GM21576 (cell line): ENCODE measurements around the gene CEP70.

ENCODE experiments used
- ATAC-seq: cut with Tn5 transposase; IDR thresholded peaks from one replicate; pipeline ENCODE4 v1.9.1; 2021; ENCODE audit warnings: mild to moderate bottlenecking, moderate library complexity; ENCODE audit not compliant: unreplicated experiment

CEP70 gene

DNA sequence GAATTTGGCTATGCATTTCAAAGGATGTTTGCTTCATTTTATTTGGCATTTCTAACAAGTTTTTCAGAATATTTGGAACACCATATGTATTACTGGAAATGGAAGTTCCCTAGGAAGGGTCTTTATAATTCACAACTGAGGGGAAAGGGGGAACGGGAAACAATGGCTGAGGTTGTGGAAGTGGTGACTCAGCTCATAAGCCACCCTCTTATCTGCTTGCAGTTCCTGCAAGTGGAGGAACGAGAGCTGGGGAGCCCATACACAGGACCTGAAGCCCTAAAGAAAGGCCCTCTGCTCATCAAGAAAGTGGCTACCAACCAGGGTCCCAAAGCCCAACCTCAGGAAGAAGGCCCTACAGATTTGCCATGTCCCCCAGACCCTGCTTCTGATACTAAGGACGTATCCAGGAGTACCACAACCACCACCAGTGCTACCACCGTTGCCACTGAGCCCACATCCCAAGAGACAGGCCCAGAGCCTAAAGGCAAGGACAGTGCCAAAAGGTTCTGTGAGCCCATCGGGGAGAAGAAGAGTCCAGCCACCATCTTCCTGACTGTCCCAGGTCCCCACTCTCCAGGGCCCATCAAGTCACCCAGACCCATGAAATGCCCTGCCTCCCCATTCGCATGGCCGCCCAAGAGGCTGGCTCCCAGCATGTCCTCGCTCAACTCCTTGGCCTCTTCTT is 121.8 kb downstream of the CEP70 start:
- no peak for ATAC-seq

DNA sequence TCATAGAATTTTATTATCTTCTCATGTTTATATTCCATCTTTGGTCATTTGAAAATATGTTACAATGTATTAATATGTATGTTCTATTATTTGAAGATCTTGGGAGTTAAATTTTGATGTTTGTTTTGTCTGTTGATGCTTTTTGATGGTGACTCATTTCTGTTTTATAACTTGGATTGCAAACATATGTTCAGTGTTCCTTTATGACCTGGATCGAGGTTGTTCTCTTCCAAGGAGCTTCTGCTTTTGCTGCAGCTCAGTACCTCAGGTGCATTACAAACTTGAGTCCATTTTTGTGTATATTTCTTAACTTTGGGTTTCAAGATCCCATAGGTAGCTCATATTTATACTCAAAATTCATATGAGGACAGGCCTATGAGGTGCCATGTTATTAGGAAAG is 122.6 kb downstream of the CEP70 start:
- no peak for ATAC-seq

DNA sequence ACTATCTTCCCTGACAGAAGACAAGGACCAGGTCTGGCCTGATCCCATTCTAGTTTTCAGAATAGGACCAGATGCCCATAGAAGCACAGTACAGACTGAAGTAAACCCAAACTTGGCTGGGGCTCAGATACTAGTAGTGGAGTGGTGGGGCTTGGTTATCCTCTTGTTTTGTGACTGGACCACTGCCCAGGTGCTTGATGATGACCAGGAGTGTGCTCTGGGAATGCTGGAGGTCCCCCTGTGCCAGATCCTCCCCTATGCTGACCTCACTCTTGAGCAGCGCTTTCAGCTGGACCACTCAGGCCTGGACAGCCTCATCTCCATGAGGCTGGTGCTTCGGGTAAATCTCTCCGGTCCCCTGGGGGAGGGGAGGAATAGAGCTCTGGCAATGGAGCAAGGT is 123.4 kb downstream of the CEP70 start:
- ATAC-seq: no peak

DNA sequence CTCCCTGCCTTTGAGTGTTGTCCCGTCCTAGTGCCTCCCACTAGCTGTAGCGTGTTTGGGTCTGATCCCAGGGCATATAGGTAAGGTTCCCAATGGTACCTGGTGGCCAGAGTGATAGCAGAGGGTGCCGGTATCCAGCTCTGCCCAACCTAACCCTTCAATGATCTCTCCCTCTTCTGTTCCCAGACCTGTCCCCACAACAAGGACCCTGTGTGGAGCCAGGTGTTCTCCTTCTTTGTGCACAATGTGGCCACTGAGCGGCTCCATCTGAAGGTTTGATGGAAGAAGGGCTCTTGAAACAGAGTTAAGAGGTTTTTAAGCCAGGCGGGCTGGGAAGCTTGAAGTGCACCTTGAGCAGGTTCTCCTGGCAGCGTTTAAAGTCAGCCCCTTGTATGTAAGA is 124.2 kb downstream of the CEP70 start:
- ATAC-seq: no peak

DNA sequence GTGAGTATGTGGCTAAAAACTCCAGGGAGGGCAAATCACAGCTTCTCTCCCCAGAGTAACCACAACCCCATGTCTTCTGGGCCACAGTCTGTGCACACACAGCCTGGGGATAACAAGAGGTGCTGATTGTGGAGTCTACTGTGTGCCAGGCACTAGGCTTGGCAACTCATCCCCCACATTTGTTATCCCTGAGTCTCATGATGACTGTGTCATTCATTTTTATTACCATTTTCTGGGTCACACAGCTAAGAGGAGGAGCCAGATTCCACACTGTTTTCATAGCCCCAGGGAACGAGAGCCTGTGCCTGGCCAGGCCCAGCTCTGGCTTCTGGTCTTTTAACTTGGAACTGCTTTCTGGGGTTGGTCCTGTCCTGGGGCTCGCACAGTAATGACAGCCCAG is 125.2 kb downstream of the CEP70 start:
- ATAC-seq: no peak

DNA sequence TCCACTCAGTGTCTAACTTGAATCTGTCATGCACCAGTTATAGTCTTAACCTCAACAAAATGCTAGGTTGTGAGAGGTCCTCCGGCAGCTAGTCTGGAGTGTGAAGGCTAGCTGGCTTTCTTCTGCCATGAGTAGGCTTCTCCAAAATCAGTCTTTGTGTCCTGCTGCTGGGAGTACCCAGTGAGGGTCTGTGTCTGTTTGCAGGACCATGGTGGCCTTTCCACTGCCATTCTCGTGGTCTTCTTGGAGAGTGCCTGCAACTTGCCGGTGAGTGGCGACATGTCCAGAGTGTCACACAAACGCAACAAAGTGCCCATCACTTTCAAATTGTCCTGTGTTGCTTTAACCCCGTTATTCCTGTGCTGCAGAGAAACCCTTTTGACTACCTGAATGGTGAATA is 125.6 kb downstream of the CEP70 start:
- ATAC-seq: no peak

DNA sequence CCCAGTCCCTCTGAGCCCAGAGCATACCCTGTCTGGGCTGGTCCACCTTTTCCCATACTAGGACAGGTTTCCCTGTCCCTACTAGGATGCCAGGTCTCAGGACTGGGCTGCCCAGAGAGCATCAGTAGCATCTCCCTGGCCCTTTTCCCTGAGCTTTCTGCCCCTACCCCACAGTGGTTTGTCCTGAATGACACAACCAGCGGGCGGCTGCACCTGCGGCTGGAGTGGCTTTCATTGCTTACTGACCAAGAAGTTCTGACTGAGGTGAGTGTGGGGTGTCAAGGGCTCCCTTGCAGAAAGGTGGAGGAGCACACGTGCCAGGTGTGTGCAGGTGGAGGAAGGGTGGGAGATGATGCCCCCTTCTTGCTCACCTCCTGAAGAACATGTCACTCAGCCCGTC is 126.1 kb downstream of the CEP70 start:
- no peak for ATAC-seq

DNA sequence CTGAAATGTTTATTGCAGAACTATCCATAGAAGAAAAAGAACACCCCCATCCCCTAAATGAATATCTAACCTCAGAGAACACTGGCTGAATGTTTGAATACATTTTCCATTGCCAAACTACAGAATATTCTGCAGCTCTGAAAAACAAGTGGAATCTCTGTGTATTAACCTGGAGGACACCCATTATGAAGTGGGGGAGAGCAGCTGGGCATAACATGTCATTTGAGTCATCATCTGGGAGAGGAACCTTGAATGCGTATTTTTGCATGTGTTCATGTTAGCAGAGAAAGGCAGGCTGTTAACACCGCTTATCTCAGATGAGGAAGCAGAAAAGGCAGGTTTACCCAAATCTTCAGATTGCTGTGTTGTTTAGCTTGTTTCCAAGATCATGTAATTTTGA is 128.1 kb downstream of the CEP70 start:
- ATAC-seq: no peak

DNA sequence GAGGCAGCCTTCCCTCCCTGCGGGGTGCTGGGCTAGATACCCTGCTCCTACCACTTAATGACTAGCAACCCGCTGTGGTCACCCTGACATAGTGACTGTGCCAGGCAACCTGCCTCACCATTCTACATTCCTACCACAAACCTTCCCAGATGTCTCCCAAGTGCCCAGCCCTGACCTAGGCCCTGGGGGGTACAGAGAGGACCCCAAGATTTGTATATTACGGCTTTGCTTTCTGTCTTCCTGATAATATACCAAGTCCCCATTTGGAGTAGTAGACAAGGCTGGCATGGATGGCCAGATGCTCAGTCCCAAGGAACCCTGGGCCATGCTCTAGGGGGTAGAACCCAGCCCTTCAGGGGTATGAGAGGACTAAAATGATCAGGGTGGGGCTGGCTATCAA is 128.6 kb downstream of the CEP70 start:
- ATAC-seq: no peak

DNA sequence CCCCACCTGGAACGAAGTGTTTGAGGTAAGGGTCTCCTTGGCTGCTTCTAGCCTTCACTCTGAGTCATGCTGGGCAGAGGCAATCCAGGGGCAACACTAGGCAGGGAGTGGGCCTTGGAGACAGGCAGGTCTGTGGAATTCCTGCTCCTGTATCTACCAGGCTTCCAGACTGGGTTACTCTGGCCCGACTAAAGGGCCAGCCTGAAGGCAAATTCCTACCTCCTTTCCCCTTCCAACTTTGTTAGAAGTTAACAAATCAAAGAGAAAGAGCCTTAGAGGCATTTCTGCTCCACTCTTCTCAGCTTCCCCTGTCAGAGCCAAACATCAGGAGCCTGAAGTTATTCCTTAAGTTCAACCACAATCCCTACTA is 129.6 kb downstream of the CEP70 start:
- ATAC-seq: no peak

DNA sequence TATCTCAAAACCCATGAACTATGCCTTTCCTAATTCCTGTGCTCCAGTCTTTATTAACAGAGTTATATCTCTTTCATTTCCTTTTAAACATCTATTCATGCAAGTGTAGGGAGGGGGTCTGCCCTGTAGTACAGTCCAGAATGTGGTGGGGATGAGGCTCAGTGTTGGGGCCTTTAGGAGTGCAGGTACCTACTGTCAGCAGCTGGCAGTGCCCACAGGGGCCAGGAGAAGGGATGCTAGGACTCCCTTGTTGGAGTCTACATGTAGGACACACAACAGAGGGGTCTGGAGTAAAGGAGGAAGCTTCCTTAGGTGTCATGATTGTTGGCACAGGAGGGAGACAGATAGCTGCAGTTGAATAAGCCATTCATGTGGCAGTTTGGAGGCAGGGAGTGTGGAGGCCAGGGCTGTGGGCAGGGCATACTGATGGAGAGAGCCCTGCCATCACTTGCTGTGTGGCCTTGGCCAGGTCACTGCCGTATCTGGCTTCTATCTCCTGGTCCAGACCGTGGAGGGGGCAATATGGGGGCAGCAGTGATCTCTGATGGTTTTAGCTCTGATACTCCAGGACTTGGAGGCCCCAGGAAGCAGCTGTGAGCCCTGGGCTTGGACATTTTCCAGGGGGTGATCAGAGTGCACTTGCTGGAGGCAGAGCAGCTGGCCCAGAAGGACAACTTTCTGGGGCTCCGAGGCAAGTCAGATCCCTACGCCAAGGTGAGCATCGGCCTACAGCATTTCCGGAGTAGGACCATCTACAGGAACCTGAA is 130.2 kb downstream of the CEP70 start:
- ATAC-seq: no peak

DNA sequence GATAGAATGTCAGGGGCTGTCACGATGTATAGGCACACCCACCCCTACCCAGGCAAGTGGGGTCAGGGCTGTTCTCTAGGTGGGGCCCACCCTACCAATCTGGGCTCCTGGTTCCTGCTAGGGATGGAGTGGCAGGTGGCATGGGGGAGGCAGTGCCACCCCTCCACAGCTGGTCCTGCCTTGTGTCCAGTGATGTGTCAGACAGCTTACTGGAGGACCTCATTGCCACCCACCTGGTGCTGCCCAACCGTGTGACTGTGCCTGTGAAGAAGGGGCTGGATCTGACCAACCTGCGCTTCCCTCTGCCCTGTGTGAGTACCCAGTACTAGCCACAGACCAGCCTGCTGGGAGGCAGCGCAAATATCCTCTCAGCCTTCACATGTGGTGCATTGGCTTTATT is 132.2 kb downstream of the CEP70 start:
- ATAC-seq: no peak

DNA sequence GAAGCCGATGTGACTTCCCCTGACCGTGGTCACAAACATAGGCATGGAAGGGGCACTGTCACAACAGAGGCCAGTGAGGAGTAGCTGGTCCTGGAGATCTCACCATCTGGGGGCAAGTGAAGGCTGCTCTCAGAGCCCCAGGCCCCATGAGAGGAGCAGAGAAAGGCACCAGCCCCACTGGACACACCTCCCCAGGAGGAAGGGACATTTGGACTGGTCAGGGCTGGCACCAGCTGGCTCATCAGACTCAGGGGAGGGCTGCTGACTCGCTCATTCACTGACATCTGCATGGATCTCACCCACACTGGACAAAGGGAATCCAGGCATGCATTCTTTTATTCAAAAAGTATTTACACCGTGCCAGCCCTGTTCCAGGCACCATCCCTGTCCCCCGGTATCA is 132.8 kb downstream of the CEP70 start:
- ATAC-seq: no peak

DNA sequence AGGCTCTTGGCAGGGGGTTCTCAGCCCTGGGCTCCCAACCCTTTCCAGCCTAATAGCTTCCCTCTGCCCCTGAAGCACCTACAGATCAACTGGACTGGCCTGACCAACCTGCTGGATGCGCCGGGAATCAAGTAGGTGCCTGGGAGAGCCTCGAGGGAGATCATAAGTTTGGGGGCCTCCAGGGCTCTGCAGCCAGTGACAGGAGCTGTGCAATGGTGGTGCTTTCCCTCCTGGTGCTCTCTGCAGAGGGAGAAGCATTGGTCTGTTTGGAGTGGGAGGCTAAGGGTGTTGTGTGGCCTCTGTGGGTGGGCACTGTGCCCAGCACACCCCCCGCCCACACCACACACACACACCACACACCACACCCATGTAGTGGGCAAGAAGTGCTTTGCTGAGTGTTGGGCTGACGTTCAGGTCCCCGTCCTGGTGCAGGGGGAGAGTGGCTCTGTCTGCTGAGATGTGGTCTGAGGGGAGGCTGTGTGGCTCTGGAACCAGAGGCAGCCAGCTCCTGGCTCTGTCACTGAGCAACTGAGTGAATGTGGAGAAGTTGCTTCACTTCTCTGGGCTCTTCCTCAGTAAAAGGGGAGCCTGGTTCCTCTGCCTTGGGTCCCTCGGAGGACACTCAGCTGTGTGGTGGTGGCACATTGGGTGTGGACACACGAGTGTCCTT is 133.4 kb downstream of the CEP70 start:
- ATAC-seq: no peak

DNA sequence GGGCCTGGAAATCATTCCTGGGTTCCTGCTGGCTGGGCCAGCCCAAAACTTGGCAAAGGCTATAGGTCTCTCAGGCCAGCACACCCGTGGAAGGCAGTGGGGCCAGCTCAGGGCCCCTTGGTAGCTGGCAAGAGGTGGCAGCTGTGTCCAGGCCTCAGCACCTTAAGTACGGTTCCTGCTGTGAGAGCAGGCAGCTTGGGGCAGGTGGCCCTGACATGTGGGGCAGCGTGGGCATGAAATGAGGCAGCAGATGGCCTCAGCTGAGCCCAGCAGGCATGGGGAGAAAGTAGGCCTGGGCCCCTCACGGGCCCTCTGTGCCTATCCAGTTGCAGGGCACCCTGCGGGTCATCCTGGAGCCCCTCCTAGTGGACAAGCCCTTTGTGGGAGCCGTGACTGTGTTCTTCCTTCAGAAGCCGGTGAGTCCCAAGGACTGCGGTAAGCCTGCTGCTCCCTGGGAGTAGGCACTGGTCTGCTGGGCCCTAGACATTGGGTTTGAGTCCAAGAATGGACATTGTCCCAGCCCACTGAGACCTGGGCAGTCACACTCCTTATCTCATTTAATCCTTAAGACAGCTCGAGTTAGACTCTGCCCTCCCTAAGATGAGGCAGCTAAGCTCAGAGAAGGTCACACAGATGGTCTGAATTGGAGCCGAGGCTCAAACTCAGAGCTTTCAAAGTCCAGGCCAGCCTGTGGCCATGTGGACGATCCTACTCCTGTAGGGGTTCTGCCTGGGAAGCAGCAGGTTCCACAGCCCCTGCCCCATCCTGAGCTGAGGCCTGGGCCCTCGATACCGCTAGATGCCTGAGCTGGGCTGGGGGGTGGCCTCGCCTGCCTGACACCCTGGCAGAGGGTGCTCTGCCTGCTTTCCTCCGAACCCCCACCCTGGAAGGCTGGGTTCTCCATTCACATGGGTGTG is 134.2 kb downstream of the CEP70 start:
- no peak for ATAC-seq

DNA sequence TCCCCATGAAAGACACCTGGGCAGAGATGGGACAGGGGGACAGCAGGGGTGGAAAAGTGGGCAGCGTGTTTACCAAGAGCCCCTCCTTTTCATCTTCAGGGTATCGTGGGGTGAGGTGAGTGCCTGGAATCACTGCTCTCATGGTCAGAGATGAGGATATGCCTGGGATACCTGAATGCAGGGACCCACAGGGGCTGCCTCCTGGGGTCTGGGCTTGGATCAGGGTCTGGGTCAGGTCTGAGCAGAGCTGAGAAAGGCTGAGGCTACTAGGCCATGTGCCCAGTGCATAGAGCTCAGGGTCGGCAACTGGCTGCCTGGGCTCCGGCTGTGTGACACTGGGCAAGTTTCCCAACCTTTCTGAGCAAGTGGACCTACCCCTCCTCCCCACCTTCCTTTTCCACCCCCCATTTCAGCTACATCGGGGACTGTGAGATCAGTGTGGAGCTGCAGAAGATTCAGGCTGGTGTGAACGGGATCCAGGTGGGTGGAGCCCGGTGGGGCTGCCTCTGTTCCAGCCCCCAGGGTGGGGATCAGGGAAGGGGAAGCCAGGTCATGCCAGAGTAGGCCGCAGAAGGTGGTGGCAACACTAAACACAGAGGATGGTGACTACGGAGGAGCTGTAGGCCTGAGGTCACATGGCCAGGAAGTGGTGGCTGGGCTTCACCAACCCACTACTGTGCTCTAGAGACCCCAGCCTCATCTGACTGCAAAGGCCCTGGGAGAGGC is 135.1 kb downstream of the CEP70 start:
- ATAC-seq: no peak

DNA sequence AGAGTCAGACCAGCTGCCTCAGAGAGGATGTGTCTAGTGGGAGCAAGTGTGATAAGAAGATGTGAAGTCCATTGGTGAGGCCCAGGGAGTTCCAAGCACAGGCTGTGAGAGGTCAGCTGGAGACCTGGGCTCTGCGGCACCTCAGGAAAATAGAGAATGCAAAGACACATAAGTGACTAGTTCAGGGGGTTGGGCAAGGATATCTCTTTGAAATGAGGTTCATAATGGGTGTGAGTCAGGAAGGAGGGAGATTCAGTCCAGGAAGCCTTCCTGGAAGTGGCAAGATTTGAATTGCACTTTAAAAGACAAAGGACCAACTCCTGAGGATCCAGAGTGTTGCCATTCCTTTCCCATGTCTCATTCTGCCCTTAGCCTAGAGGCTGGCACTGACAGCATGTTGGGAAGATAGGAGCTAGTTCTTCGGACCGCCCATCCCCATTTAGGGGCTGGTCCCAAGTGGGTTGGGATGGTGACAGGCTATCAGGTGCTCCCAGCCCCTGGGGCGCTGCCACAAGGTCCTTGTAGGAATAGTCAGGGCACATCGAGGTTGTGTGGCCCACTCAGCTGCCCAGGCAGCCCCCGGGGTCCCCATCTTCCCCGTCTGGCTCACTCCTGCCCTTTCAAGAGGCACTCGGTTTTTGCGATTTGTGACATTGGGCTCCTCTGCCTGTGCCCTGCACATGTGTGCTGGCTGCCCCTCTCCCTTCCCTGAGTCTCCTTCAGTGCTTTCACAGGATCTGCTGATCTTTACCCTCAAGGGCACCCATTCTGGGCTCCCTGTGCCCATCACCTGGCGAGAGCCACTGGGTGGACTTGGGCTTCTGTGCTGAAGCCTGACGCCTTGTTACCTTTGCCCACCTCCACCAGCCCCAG is 136.0 kb downstream of the CEP70 start:
- ATAC-seq: no peak

DNA sequence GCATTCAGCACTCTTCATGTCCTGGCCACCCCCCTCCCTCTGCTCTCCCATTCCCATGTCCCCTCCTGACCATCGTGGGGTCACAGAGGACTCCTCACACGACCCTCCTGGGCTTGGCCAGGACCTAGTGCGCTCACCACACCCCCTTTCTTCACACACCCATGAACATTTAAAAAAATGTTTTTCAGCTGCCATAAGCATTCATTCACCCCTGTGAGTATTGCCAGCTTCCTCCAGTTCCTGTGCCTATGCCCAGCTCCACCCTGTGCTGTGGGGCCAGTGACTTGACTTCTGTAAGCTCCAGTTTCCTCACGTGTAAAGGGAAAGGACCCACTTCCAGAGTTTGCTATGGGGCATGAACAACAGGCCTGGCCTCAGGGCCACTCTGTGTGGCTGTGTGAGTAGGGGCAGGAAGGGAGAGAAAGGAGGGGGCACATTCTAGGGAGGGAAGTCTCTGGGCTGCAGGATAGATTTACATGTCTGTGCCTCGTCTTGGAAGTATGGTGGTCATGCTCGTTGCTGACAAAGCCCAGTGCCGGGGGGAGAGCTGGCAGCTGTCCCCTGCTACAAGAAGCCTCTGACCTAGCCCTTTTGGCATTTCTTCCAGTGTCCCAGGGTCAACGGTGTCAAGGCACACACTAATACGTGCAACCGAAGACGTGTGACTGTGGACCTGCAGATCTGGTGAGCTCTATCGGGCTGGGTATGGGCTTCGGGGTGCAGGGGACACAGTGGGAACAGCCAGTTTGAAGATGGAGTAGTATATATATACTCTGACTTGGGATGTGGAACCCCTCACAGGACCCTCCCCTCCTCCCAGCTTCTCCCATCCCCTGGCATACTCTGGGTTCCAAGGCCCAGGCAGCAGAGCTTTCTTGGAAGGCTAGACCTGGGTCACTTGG is 136.8 kb downstream of the CEP70 start:
- no peak for ATAC-seq
